Myocyte (in vitro differentiated cells): ENCODE measurements around the gene MTHFS. TPM values are rescaled to one million over a fixed set of nuclear protein-coding genes. Genes with fewer than 3 reads are reported as not detected.
"Not testable (repeated sequence)": the region's sequence is repeated elsewhere in the genome, so short reads cannot be mapped to it uniquely, and the experiment has no call there.

Experiments
- DNase-seq: peaks from one replicate; pipeline ENCODE4 v3.0.0-alpha.2; 2012; ENCODE audit warnings: low read depth
- total RNA-seq: library from RNA; depleted of rRNA; stranded (reverse); fragments of >200 nt; gene quantifications from 2 replicates; pipeline ENCODE4 v1.2.3, GENCODE V29; 2014

Gene MTHFS
- total RNA-seq, 1 donor from 2014 or later: 15.0 TPM

GRCh38 chr15:79916502-79917132 is 19.8 kb upstream of the MTHFS start:
- no peak for DNase-seq

DNA sequence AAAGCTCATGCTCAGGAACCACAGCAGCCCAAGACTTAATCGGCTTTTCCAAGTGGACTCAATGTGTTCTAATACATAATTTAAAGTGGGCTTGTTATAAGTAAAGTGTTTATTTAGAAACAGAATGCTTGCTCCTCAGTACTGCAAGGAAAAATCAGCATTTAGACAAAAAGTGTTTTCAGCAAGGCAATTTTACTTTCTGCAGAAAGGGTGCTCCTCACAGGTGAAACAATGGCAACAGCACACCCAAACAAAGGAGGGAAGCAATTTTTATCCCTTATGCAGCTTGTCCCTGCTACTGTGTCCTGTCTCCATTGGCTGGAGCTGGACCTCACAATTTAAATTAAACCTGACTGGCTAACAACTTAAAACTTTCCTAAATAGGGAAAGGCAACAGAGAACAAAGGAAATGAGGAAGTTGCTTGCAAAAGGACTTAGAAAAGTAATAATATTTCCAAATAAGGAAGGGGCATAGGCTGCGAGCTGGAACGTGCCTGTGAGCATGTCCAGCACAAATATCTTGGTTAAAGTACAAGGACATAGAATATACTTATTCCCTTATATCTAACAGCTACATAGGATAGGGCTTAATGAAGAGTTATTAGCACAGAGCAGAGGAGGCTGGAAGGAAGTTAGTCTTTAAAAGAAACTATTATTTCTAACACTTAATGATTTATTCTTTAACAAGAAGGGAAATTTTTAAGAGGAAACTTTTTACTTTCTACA is 19.1 kb upstream of the MTHFS start:
- DNase-seq: not testable (repeated sequence)

DNA sequence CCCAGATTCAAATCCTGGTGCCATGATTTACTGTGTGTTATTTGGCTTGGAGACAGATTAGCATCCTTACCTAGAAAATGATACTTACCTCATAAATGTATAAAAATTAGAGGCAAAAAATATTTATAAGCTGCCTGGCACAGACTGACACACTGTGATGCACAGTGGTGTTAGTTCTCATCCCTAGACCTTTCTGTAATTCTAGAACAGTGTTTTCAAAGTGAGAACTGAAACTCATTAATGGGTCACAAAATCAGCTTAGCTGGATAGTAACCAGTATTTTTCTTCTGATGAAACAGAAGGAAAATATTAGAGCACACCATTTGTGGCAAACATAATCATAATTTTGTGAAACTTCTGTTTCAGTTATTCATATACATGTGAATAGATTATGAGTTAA is 17.9 kb upstream of the MTHFS start:
- DNase-seq: no peak

DNA sequence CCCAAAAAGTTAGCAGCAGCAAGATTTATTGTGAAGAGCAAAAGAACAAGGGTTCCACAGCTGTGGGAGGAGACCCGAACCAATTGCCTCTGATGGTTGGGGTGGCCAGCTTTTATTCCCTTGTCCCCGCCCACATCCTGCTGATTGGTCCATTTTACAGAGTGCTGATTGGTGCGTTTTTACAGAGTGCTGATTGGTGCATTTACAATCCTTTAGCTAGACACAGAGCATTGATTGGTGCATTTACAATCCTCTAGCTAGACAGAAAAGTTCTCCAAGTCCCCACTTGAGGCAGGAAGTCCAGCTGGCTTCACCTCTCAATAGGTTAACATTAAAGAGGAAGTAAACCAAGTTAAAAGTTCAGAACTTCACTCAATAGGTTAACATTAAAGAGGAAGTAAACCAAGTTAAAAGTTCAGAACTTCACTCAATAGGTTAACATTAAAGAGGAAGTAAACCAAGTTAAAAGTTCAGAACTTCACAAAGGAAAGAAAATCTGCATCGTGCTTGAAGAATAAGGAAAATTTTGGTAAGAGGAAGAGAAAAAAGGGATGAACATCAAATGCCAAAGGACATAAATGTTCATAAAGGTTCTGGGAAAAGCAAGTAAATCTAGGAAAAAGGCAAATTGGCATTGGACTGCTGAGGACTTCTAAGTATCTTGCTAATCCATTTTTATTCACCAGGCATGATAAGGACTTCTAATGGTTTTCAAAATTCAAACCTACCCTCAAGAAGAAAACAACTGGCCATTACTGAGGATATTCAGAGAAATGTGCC is 12.9 kb upstream of the MTHFS start:
- DNase-seq: not testable (repeated sequence)

GRCh38 chr15:79904271-79904670 is 7.5 kb upstream of the MTHFS start:
- no peak for DNase-seq

GRCh38 chr15:79903626-79904025 is 6.8 kb upstream of the MTHFS start:
- DNase-seq: no peak

GRCh38 chr15:79903144-79903543 is 6.3 kb upstream of the MTHFS start:
- DNase-seq: no peak

- DNase-seq: no peak
Observed at GRCh38 chr15:79901958-79902357, 5.1 kb upstream of the MTHFS start.

DNA sequence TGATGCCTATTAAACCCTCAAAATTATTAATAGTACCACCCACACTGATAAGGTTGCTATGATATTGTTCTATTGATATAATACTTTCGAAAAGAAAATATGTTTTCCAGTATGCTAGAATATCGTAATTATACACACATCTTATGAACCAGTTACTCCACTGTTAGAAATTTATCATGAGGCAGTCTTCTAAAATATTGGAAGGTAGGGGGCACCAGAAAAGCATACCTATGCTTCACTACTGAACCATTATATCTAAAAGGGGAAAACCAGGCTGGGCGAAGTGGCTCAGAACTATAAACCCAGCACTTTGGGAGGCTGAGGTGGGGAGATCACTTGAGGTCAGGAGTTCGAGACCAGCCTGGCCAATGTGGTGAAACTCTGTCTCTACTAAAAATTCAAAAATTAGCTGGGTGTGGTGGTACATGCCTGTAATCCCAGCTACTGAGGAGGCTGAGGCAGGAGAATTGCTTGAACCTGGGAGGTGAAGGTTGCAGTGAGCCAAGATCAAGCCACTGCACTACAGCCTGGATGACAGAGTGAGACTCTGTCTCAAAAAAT is 4.1 kb upstream of the MTHFS start:
- DNase-seq: not testable (repeated sequence)

- no peak for DNase-seq
Observed at GRCh38 chr15:79900087-79900486, 3.3 kb upstream of the MTHFS start.

DNA sequence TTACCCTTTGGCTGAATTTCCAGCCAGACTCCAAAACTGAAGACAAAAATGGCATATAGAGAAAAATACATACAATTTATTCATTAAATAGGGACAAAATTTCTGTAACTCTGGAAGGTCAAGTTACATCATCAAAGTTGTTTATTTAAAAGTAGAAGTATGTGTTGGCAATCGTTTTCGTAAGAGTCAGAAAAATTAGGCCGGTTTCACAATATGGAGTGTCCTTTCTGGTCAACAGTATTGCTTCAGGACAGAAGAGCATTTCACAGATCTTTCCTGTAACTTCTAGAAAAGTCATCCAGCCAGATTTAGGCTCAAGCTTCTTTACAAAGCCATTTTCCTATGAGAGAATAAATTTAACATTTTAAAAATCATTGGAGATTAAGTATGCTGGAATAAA is 2.0 kb upstream of the MTHFS start:
- not testable (repeated sequence) for DNase-seq

DNA sequence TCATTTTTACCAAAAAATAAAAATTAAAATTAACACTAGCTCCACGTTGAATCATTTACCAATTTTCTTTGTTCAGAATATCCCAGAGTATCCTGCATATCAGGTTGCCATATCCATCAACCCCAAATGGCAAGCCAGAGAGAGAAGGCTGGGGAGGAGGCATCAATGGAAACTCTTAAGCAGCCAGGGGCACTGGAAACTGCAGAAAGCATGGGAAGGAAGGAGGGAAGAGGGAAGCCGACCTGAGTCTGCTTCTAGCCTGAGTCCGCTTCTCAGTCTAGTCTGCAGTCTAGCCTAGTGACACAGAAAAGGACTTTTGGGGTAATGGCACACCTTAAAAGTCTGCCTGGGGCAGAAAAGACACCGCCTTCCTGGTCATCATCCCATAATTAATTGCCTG is 1.6 kb upstream of the MTHFS start:
- DNase-seq: no peak

DNA sequence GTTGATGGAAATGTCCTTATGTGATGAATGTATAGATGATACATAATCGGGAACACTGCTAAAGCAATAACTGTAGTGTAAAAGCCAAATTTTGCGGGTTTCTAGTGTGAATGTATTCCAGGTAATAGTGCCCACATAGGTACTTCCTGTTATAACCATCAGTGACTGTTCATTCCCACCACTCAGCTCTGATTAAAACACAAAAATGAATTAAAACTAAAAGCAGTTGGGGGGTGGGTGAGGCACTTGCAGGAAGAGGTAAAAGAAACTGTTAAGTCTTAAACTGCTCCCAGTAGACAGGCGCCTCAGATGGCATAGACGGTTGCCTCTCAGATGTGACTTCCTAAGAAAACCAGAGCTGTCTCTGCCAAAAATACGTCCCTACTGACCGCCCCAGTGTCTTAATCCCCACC is 893 bp upstream of the MTHFS start:
- no peak for DNase-seq

DNA sequence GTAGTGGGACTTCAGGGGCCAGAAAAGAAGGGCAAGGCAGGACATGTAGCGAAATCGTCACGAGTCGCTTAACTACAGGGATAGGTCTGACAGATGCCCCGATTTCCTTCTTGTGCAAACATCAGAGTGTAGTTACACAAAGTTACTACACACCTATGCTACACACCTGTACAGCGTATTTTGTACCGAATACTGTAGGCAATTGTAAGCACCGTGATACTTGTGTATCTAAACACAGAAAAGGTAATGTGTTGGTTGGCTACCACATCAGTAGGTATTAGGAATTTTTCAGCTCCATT is 515 bp upstream of the MTHFS start:
- DNase-seq: no peak

GRCh38 chr15:79896131-79896633 is 632 bp downstream of the MTHFS start:
- no peak for DNase-seq

DNA sequence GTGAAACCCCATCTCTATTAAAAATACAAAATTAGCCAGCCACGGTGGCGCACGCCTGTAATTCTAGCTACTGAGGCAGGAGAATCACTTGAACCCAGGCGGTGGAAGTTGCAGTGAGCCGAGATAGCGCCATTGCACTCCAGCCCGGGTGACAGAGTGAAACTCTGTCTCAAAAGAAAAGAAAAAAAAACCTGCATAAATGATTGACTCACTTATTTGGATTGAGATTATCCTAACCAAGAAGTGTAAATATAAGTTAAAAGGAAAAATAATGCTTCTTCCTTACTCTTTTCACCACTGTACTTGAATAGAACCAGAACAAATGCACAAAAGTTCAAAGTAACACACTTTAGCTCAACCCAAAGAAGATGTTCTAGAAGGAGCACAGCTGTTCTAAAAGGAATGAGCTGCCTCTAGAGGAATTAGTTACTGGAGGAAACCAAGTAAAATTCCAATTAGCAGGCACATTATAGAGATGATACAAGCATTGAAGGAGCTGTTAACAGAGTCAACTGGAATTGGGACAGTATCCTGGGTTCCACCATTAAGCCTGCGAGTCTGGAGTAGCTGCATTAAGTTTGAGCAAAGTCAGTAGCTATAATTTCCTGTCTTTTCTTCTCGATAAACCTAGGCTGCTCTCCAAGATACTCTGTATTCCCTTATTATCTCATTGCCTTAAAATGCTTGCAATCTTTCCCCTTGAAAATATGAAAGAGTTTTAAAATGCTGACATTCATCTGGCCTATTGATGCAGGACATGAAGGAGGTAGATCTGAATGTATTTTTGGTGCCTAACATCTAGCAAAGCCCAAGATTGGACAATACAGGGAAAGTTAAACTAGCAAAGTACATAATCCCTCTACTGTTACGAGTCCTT is 9.5 kb downstream of the MTHFS start:
- DNase-seq: no peak

GRCh38 chr15:79886124-79886523 is 10.7 kb downstream of the MTHFS start:
- DNase-seq: no peak

DNA sequence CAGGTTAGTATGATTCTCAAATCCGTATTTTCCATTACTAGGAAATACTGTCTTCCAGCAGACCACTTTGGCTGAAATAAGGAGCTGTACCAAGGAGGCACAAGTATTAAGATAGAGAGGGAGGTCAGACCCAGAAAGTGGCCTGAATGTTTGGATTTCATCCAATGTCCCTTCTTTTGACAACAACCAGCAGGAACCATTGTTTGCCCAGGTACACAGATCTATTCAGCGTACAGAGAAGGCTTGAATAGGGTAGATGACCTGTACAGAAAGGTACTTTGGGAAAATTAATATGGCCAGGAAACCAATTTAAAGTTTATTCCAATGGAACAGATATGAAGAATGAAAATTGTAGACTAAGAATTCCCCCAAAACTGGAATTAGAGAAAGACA is 12.6 kb downstream of the MTHFS start:
- no peak for DNase-seq

DNA sequence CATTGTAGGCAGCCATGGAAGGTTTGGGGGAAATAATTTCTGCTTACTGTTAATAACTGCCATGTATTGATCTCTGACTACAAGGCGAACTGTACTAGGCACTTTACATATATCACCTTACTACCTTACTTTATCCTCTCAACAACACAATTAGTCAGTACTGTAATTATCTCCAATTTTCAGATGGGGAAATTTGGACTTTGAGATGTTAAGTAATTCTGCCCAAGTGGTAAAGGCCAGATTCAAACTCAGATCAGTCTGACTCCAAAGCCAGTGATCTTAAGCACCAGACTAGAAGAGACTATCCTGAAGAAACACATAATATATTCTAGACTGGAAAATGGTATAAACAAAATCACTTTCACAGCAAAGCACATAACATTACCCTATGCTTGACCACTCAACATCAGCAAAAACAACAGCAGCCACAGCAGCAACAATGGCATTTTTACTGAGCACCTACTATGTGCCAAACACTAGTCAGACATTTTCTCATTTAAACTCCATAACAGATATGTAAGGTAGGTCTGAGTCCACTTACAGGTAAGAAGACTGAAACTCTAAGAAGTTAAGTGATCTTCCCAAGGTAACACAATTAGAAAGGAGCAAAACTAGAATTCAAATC is 13.1 kb downstream of the MTHFS start:
- DNase-seq: no peak

GRCh38 chr15:79881668-79882067 is 15.1 kb downstream of the MTHFS start:
- DNase-seq: no peak

DNA sequence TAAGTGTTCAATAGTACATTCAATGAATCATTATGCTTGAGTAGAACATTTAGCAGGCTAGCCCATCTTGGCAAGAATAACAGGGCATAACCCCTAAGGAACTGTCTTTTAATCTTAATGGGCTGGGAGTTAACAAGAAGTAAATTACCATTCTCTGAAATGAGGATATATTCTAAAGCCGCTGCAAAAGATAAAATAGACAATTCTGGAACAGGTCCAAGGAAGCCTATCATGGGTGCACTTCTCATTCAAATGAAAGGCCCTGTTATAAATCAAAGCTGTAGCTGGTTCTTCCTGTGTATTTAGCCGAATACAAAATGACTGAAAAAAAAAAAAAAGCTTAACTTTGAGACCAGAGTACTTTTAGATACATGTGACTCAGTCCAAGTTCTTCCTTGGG is 15.6 kb downstream of the MTHFS start:
- no peak for DNase-seq
